HCT116 (cell line): ENCODE data around the gene ESPN. TPM values are rescaled to one million over a fixed set of nuclear protein-coding genes. Genes with fewer than 3 reads are reported as not detected.

Source experiments
- SP1 ChIP-seq: IDR thresholded peaks from 2 replicates; pipeline ENCODE4 v1.6.1; 2012; ENCODE audit warnings: low read depth
- SRF ChIP-seq: IDR thresholded peaks from 2 replicates; pipeline ENCODE4 v1.6.1; 2012; ENCODE audit warnings: low read depth
- ZFX ChIP-seq: fragments of 450-650 bp; IDR thresholded peaks from 2 replicates; pipeline ENCODE4 v1.6.1; 2017
- microRNA-seq: library from miRNA; unstranded; fragments of <30 nt; microRNA quantifications from one replicate; pipeline ENCODE4, GENCODE V29; 2016; ENCODE audit warnings: borderline number of aligned reads
- total RNA-seq: library from RNA; stranded (reverse); gene quantifications from one replicate; pipeline ENCODE4 v1.2.1, GENCODE V29; 2021; ENCODE audit not compliant: unreplicated experiment

ESPN gene
- total RNA-seq, 1 experiment from 2014 or later = 114 TPM

DNA sequence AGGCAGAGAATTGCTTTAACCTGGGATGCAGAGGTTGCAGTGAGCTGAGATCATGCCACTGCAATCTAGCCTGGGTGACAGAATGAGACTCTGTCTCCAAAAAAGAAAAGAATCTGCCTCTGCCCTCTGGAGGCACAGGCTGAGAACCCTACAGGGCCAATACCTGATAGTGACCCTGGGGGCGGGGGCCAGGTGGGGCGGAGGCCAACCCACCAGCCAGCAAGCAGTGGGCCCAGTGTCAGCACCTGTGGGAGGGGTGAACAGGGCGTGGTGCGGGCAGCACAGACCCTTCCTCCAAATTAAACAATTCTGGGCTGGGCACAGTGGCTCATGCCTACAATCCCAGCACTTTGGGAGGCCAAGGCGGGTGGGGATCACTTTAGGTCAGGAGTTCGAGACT, 85.9 kb downstream of the ESPN start (continued):
- TF ChIP-seq SRF (no peak), ZFX (no peak), SP1 (no peak)

Small RNAs within 50 kb of the gene (microRNA-seq; reads per million reads assigned to microRNA genes)
- gene MIR4252 = not detected

Other genes with a start within 250 kb of the ESPN start
- gene CHD5, start 244.5 kb upstream of the ESPN start, total RNA-seq = 6.1 TPM
- gene RPL22, start 225.2 kb upstream of the ESPN start, total RNA-seq = 456 TPM
- 61.2 TPM for gene RNF207, start 218.7 kb upstream of the ESPN start, total RNA-seq
- gene ICMT, start 188.8 kb upstream of the ESPN start, total RNA-seq = 70.9 TPM
- not detected for gene HES3, start 180.6 kb upstream of the ESPN start, total RNA-seq
- 6.1 TPM for gene GPR153, start 163.7 kb upstream of the ESPN start, total RNA-seq
- 162 TPM for gene ACOT7, start 31.0 kb upstream of the ESPN start, total RNA-seq
- 8.4 TPM for gene HES2, start 4.9 kb upstream of the ESPN start, total RNA-seq
- 27.5 TPM for gene TNFRSF25, start 41.4 kb downstream of the ESPN start, total RNA-seq
- 33.0 TPM for gene PLEKHG5, start 66.9 kb downstream of the ESPN start, total RNA-seq
- gene NOL9, start 129.7 kb downstream of the ESPN start, total RNA-seq = 46.4 TPM
- not detected for gene TAS1R1, start 130.5 kb downstream of the ESPN start, total RNA-seq
- 41.9 TPM for gene ZBTB48, start 155.2 kb downstream of the ESPN start, total RNA-seq
- gene KLHL21, start 178.1 kb downstream of the ESPN start, total RNA-seq = 27.5 TPM
- 25.8 TPM for gene PHF13, start 189.0 kb downstream of the ESPN start, total RNA-seq
- gene THAP3, start 200.1 kb downstream of the ESPN start, total RNA-seq = 23.1 TPM